Femur (tissue), 1 donor: ENCODE results near the gene FBXO24.

Experiments
- DNase-seq: peaks from one replicate; pipeline ENCODE4 v3.0.0-alpha.2; 2017

FBXO24 gene

DNA sequence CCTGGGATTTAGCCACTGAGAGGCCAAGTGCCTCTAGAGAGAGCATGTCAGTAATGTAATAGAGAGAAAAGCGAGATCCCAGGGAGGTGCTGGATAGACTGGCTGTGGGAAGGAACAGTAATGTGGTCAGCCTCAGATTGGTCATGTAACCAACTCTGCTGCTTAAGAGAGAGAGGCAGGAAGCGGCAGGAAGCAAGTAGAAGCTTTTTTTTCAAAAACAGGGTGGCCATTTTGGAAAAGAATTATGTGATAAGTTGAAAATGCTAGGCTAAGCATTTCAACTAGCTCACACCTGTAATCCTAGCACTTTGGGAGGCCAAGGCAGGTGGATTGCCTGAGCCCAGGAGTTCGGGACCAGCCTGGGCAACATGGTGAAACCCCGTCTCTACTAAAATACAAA lies 12.3 kb downstream of the FBXO24 start:
- DNase-seq, result no peak

DNA sequence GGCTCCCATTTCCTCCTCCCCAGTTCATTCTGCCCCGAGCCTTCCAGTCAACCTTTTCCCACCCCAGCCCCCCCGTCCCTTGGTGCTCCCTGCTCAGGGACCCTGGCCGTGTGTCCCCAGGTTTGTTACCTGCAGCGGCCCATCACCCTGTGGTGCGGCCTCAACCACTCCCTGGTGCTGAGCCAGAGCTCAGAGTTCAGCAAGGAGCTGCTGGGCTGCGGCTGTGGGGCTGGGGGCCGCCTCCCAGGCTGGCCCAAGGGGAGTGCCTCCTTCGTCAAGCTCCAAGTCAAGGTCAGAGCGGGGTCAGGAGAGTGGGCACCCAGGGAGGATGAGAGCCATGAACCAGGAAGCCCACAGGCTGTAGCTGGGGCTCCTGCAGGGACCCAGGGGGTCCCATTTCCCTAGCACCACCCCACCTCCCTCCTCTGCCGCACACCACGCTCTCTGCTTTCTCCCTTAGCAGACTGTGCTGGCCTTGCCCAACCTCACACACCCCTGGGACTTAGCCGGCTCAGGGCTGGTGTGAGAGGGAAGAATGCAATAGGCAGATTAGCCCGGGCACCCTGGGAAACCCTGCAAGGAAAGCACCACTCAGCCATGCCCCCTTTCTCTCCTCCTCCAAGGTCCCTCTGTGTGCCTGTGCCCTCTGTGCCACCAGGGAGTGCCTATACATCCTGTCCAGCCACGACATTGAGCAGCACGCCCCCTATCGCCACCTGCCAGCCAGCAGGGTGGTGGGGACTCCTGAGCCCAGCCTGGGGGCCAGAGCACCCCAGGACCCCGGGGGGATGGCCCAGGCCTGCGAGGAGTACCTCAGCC lies 14.0 kb downstream of the FBXO24 start:
- no peak for DNase-seq

DNA sequence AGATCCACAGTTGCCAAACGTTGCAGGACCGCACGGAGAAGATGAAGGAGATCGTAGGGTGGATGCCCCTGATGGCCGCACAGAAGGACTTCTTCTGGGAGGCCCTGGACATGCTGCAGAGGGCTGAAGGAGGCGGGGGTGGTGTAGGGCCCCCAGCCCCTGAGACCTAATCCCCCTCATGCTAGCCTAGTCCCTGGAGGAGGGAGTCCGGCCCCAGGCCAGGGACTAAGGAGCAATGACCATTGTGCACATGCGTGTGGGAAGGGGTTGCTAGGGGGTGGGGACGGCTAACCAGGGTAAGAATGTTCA lies 14.6 kb downstream of the FBXO24 start:
- DNase-seq, result no peak

DNA sequence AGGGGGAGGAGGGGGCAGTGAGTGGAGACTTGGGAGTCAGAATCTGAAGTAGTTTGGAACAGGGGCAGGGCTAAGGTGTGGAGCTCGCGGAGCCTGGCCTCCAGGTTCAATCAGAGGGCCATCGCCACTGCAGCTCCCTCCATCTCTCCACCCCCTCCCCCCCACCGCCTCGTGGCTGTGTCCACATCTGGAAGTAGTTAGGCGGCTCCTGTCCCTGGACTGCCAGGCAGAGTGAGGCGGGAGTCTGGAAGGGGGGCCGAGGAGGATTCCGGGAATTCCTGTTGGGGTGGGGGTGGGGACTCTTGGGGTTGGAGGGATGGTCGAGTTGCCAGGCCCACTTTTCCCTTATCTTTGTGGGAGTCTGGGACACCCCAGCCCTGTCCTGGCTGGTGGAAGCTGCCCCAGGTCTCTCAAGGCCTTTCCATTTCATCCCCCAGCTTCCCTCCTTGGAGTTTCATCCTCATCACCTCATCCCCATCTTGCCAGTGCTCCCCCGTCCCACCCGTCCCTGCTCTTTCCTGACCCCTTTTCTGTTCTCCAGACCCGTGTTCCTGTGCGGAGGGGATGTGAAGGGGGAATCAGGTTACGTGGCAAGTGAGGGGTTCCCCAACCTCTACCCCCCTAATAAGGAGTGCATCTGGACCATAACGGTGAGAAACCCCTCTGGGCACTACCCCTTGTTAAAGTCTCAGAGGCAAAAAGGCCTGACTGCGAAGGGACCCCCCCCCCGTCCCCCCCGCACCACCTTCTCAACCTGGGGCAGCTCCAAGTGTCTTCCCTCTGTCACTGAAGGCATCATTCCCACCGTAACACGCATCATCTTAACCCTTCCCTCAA lies 17.0 kb downstream of the FBXO24 start:
- DNase-seq, result peak; percentile 95

DNA sequence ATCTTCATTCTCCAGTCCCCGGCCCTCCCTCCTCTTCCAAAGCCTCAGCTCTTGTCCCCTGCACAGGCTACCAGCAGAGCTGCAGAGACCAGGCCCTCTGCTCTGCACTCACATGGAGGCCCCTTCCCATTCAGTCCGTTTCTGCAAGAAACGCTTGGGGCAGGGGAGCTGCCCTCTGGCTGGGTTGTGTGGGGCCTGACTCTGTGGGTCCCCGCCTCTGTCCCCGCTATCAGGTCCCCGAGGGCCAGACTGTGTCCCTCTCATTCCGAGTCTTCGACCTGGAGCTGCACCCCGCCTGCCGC lies 17.5 kb downstream of the FBXO24 start:
- no peak for DNase-seq

DNA sequence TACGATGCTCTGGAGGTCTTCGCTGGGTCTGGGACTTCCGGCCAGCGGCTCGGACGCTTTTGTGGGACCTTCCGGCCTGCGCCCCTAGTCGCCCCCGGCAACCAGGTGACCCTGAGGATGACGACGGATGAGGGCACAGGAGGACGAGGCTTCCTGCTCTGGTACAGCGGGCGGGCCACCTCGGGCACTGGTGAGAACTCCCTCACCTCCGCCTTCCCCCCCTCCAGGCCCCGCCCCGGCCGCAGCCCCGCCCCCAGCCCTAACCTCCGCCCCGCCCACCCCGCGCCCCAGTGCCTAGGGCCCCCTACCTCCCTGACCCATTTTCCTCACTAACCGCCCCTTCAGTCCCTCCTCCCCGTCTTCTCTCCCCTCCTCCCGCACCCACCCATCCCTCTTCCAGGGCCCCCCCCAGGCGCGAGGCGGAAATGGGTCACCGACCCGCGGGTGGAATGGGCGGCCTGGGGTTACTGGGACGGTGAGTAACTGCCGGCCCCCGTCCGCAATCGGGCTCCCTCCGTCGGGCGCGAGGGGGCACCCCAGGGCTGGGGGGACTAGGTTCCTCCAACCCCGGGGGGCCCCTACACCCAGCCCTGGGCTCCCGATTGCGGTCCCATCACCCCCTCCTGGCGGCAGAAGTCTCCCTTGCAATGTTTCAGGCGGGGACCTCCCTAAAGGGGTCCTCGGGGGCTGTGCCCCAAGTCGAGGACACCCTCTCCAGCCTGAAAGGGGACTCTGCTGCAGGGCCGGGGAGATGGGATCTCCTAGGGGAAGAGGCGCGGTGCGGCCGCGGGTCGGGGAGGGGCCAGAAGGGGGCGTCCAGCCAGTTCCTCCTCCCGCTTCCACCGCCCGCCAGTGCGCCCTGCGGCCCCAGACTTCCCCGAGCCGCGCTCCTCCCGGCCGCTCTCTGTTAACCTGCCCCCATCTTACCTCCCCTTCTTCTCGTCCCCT lies 18.2 kb downstream of the FBXO24 start:
- peak; percentile 82 for DNase-seq

DNA sequence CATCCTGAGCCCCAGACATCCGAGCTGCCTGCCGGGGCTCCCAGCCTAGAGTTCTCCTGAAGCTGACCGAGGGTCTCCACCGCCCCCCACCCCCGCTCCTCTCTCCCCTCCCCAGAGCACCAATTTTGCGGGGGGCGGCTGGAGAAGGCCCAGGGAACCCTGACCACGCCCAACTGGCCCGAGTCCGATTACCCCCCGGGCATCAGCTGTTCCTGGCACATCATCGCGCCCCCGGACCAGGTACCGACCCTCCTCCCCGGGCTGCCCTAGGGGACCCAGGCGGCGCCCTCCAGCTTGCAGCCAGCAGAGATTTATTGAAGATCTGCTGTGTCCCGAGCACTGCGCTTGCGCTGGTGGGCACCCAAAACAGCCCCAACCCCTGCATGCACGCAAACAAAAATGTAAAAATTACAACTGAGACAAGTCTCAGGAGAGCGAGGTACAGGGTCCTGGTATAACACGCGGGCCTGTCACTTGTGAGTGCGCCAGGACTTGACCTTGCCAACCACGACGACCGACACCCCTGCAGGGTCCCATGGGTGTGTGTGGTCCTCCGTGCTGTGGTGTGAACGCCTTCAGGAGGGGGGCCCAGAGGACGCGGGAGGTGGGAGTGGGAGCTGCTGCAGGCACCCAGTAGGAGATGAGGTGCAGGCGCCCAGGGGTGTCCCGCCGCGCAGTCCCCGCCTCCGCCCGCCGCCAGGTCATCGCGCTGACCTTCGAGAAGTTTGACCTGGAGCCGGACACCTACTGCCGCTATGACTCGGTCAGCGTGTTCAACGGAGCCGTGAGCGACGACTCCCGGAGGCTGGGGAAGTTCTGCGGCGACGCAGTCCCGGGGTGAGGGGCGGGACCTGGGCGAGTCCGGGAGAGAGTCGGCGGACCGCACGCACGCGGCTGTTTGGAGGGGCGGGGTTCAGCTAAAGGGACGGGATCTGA lies 19.1 kb downstream of the FBXO24 start:
- no peak for DNase-seq

DNA sequence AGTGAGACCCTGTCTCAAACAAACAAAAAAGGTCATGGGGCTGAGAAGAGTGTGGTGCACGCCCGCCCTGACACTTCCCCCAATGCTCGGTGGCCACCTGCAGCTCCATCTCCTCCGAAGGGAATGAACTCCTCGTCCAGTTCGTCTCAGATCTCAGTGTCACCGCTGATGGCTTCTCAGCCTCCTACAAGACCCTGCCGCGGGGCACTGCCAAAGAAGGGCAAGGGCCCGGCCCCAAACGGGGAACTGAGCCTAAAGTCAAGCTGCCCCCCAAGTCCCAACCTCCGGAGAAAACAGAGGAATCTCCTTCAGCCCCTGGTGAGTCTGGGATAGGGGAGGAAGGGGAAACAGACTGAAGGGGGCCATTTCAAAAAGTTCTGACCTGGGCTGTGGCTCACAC lies 20.2 kb downstream of the FBXO24 start:
- no peak for DNase-seq

DNA sequence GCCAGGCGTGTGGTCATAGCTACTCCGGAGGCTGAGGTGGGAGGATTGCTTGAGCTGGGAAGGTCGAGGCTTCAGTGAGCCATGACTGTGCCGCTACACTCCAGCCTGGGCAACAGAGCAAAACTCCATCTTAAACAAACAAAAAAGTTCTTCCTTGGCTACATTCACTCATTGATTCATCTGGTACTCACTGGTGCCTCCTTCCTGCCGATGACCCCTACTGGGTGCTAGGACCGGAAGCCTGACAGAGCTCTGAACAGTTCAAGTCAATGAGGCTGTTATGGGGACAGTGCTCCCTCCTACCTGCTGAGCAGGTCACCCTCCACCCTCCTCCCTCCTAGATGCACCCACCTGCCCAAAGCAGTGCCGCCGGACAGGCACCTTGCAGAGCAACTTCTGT lies 21.0 kb downstream of the FBXO24 start:
- no peak for DNase-seq

DNA sequence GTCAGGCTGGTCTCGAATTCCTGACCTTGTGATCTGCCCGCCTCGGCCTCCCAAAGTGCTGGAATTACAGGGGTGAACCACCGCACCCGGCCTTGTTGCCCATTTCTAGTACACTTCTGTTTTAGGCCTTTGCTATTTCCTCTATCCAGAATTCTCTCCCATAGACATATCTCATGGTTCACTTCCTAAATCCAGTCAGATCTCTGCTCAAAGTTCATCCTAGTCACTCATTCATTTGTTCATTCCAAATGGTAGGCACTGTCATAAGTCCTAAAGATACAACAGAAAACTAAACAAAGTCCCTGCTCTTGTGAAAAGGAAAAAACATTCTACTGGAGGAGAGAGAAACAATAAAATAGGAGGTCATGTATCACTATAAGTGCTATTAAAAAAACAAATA lies 23.8 kb downstream of the FBXO24 start:
- DNase-seq, result no peak

DNA sequence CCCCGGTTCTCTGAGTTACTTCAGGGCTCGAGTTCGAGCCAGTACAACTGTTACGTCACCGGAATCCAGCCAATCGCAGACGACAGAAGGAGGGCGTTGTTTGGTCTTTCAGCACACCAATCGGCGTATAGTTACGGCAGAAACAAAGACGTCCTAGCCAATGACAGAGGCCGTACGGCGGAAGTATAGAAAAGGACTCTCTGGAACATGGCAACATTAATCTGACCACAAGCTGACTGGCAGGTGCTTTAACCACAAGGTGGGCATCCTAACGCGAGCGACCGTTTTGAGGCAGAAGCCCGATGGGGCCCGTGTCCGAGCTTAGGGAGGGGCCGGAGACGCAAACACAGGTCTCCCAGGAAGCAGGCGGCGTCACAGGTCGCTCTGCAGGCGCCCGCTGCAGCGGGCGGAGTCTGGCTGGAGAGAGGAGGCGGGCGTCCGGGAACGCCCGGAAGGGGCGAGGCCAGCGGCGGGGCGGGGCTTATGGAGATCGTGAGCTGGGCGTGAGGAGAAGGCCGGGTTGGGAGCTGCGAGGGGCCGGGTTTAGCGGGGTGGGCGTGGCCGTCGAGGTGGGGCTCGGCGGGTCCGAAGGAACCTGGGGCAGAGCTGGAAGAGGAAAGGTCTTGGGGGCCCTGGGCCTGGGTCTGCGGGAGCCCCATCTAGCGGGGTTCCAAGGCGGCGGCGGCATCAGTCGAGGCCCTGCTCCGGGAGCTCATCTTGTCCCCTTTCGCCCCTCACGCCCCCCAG lies 26.0 kb downstream of the FBXO24 start, which contains the start of gene MOSPD3:
TSS of gene MOSPD3 (plus strand) at position 558 of the 747 bp plus-strand sequence. CDS start 252 bp downstream, outside the sequence.
- DNase-seq, result peak; percentile 99

DNA sequence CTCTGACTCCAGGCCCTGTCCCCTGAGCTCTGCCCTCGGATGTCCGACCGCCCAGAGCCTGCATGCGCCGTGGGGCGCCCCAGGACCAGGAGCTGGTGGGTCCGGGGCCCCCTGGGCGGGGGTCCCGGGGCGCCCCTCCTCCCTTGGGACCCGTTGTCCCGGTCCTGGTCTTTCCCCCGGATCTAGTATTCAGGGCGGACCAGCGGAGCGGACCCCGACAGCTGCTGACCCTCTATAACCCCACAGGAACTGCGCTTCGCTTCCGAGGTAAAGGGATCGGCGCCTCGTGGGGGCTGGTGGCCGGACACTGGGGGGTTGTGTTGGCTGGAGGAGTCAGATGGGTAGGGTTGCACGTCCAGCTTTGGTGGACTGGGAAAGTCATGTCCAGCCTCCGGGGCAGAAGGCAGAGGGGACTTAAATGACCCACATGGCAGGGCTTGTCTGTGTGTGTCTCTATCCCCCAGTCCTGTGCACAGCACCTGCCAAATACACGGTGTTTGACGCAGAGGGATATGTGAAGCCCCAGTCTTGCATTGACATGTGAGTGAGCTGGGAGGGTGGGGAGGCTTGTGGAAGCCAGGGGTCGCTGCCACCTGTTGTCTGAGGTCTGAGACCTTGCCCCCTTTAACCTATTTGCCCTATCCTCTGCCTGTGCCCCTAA lies 26.7 kb downstream of the FBXO24 start:
- no peak for DNase-seq

DNA sequence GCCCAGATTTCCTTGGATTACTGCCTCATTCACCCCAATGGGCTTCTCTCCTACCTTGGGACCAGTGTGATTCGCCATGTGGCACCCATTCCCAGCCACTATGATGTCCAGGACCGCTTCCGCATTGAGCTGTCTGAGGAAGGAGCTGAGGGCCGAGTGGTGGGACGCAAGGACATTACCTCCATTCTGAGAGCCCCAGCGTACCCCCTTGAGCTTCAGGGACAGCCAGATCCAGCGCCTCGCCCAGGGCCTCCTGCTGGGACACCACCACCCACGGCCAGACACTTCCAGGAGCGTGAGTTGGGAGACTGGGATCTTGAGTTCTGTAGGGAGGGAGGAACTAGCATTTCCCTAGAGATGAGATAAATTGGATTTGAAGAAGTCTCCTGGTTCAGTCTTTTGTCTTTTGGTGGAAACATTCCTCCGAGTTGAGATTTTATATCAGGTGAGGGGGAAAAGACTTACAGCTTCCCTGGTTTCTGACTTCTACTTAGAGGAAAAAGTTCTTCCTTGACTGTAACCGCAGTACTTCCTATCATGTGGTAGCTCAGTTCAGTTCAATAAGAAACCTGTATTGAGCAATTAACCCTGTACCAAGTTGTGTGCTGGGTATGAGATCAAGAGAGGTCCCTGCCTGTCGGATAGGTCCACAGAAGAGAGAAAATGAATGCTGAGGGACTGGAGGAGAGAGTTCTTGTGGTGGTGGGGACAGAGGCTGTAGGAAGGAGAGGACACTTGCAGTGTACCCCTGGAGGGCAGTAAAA lies 27.5 kb downstream of the FBXO24 start:
- no peak for DNase-seq

DNA sequence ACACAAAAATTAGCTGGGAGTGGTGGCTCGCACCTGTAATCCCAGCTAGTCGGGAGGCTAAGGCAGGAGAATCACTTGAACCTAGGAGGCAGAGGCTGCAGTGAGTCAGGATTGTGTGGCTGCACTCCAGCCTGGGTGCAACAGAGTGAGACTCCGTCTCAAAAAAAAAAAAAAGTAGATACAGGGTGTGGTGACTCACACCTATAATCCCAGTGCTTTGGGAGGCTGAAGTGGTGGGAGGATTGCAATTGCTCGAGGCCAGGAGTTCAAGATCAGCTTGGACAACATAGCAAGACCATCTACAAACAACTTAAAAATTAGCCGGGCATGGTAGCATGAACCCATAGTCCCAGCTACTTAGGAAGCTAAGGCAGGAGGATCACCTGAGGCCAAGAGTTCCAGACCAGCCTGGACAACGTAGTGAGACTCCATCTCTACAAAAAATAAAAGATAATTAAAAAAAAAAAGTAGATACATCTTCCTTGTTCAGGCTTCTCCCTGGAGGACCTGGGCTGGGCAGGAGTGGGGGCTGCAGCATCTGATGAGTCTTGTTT lies 28.3 kb downstream of the FBXO24 start:
- DNase-seq, result no peak

DNA sequence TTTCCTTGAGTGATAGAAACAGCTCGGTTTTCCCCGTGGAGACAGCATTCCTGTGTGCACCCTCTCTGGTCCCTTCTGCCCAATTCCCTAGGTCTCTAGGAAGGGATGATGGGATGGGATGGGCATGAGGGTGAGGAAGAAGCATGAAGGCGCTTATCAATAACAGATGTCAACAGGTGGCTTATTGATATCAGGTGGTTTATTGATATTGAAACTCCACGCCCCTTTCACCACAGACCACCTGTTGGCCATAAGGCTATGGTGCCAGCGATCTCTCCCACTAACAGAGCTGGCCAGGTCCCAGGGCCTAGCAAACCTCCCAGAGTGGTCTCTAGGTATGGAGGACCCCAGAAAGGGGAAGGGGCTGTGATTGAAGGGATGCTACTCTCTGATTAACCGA lies 34.1 kb downstream of the FBXO24 start:
- no peak for DNase-seq

DNA sequence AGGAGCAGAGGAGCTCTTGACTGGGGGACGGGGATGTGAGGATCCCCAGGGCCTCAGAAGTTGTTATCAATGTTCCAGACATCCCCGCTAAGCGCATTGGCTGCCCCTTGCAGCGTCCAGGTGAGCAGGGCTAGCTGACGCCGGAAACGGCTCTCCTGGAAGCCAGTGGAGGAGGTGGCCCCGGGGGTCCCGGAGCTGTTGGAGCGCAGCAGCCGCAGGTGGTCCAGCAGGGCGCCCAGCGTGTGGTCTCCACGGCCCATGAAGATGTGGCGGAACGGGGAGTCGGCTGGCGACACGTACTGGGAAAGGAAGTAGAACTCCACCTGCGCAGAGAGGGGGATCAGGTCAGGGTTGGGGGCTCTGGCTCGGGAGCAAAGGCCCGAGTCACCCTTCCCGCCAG lies 34.7 kb downstream of the FBXO24 start:
- DNase-seq, result no peak

DNA sequence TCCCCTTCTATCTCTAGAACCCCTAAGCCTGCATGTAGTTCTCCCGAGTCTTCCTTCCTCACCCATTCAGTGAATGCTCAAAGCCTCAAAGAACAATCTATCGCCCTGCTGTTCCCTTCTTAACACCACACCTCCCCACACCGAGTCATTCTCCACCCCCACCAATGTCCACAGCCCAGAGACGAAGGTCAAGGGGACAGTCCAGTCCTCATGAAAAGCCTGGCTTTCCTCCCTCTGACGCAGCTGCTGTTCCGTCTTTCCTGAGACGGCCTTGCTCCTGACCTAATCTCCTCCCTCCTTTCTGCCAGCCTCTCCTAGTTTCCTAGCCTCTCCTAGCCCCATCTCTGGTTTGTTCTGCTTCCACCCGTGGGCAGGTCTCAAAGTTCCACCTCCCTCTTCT lies 35.4 kb downstream of the FBXO24 start:
- DNase-seq, result no peak

DNA sequence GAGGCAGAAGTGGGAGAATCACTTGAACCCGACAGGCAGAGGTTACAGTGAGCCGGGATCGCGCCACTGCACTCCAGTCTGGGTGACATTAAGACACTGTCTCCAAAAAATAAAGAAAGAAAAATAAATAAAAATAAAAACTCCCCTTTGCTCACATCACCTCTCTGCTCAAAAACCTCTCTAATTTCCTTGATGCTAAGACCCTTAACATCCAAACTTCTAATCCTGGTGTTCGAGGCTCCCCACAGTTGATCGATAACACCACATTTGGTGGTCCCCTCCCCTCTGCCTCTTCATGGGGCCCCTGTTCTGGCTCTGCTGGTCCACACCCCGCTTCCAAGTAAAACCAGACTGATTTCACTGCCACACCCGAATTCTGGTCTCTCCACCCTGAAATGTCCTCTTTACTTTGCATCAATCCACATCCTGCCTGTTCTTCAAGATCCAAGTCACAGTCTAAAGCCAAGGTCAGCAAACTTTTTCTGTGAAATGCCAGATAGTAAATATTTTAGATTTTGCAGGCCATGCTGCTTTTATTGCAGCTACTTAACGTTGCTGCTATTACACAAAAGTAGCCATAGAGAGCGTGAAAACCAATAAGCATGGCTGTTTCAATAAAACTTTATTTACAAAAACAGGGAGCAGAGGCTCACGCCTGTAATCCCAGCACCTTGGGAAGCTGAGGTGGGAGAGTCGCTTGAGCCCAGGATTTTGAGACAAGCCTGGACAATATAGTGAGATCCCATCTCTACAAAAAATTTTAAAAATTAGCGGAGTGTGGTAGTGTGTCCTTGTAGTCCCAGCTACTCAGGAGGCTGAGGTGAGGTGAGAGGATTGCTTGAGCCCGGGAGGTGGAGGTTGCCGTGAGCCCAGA lies 38.1 kb downstream of the FBXO24 start:
- DNase-seq, result no peak

DNA sequence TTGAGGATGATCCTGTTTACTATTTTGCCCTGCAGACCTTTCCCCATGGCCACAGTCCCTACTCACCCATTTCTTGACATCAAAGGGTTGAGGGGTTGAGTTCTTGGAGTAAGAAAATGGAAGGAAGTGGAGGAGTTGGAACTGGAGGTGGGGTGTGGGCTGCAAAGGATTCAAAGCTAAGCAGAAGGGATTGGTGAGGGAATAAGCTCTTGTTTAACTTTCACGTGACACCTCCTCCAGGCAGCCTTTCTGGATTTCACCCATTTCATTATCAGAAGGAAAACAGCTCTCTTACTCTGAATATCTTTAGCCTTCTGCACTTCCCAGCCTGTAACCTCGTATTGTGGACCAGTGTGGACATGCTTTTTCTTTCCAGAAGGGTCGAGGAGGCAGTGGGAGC lies 39.9 kb downstream of the FBXO24 start:
- DNase-seq, result no peak
